Embryonic facial prominence (tissue), 1 donor: ENCODE results near the gene PCDHGA12.

Source experiments
- DNase-seq: peaks from one replicate; pipeline ENCODE4 v3.0.0-alpha.2; 2016; ENCODE audit errors: extremely low spot score

Gene PCDHGA12

GRCh38 chr5:141439411-141440141 lies 9.3 kb downstream of the PCDHGA12 start:
- no peak for DNase-seq

- no peak for DNase-seq
Measured at GRCh38 chr5:141440341-141440740, 10.0 kb downstream of the PCDHGA12 start.

- no peak for DNase-seq
Measured at GRCh38 chr5:141441571-141442170, 11.4 kb downstream of the PCDHGA12 start.

GRCh38 chr5:141465351-141465750 lies 35.0 kb downstream of the PCDHGA12 start:
- DNase-seq = no peak

- peak; percentile 93 for DNase-seq
Measured at GRCh38 chr5:141475625-141476131, 45.4 kb downstream of the PCDHGA12 start, which contains the start of gene PCDHGC3. Gene PCDHGC3 (plus strand): TSS chr5:141475966. CDS start chr5:141476117, 151 bp downstream.

GRCh38 chr5:141476132-141476911 lies 46.0 kb downstream of the PCDHGA12 start:
- peak; percentile 75 for DNase-seq

- no peak for DNase-seq
Measured at GRCh38 chr5:141477044-141477575, 46.8 kb downstream of the PCDHGA12 start.

- DNase-seq = no peak
Measured at GRCh38 chr5:141477815-141478214, 47.5 kb downstream of the PCDHGA12 start.

GRCh38 chr5:141478321-141478945 lies 48.1 kb downstream of the PCDHGA12 start:
- DNase-seq = no peak

- no peak for DNase-seq
Measured at GRCh38 chr5:141479776-141480175, 49.5 kb downstream of the PCDHGA12 start.
